Effector CD8-positive, alpha-beta T cell (primary cell): ENCODE measurements around the gene SENP2.
"Not testable (repeated sequence)": the region's sequence is repeated elsewhere in the genome, so short reads cannot be mapped to it uniquely, and the experiment has no call there.

Experiments used
- DNase-seq: peaks from one replicate; lab custom pipeline; 2025; lab: John Stamatoyannopoulos, UW

The SENP2 gene

DNA sequence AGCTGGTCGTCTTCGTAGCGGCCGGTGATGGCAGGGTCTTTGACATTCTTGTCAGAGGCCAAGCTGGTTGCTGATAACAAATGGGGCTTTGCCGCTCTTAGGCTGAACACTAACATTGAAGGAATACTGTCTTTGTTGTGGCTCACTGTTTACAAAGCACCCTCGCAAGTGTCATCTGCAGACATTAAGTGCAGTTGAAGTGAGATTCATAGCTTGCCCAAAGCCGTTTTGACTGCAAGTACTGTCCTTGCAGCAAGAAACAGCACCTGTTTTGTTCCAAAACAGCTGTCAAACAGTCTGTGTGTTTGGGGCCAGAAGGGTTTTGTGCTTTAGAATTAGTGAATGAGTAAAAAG, 568 bp downstream of the SENP2 start:
- DNase-seq = no peak

DNA sequence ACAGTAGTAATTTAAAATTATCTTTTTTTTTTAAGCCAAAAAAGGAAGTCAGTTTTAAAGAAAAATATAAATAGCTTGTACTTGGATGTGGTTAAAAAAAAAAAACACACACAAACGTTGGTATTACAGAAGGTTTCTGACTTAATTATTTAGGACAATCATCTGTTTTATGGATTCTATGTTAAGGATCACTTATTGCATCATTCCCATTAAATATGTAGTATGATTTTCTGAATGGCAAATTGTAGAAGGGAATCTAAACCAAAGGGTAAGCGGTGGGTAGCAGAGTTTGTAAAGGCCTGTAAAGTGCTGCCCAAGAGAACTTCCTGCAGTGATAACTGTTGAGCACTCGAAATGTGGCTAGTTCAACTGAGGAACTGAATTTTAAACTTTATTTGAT, 8.0 kb downstream of the SENP2 start:
- no peak for DNase-seq

DNA sequence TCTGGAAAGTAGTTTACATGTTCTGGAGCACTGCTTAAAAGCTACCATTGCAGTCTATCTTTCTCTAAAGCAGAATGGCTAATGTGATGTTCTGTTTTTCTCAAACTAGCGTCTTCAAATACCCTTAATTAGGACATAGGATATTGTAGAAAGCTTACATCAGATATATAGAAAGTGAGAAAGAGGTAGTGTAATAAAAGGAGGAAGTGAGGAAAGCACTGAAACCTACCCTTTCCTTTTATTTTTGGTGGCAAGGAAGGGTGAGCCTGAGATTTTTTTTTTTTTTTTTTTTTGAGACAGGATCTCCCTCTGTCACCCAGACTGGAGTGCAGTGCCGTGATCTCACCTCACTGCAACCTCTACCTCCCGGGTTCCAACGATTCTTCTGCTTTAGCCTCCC, 9.4 kb downstream of the SENP2 start:
- no peak for DNase-seq

DNA sequence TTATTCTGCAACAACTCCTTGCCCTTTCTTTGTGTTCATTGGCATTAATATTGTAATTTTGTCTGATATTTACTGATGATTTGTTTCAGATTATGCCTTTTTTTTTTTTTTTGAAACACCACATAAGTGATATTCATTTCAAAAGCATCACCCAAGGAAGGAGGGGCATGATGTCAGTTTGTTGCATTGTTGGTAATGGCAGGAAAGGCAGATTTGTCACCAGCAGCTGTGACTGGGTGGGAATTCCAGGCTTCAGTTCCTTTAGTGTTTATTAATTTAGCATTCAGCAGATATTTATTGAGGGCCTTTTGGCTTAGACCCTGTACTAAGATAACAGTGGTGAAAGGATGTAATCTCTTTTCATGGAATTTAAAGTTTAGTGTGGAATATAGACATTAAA, 19.5 kb downstream of the SENP2 start:
- no peak for DNase-seq

DNA sequence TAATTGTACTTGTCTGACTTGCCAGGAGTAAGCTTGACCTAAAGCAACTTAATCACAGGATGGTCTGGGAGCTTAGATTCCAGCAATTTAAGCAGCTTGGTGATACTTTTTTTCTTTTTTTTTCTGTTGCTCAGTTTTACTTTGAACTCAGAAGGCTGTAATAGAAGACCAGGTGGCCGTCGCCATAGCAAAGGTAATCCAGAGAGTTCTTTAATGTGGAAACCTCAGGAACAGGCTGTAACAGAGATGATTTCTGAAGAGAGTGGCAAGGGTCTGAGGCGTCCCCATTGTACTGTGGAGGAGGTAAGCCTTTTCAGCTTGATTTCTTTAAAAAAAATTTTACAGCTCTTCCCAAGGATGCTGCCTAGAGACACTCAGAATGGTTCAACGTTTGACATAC, 20.1 kb downstream of the SENP2 start:
- DNase-seq = no peak

DNA sequence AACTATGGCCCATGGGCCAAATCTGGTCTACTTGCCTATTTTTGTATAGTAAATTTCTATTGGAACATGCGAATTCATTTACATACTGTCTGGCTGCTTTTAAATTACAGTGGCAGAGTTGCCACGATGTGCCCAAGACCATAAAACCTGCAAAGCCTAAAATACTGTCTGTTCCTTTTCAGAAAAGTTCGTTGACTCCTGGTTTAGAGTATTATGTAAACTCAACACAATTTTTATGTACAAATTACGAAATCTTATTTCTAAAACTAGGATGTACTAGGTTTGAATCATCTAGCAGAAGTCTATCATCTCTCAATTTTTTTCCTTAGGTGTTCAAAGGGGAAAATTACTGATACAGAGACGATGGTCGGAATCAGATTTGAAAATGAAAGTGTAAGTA, 26.9 kb downstream of the SENP2 start:
- DNase-seq = no peak

DNA sequence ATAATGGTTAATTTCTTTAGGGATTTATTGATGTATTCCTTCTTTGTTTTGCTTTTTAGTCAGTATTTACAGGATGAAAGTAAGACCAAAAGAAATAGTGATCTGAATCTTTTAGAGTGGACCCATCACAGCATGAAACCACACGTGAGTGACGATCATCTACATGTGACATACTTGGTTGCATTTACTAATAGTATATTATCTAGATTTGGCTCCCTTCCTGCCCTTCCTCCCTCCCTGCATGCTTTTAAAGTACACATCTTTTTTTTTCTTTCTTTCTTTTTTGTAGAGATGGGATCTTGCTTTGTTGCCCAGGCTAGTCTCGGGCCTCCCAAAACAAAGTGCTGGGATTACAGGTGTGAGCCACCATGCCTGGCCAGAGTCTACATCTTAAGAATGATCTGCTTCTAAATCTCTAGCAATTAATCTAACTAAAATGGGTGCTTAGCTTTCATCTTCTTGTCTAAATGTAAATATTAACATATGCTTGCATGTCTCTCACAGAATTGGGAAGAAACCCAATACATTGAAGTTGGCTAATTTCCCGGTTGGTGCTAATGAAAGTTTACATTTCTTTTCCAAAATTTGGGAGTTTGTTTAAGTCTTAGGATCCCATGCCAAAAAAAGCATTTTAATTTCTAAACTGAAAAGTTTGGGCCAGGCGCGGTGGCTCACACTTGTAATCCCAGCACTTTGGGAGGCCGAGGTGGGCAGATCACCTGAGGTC, 38.0 kb downstream of the SENP2 start:
- DNase-seq = no peak

DNA sequence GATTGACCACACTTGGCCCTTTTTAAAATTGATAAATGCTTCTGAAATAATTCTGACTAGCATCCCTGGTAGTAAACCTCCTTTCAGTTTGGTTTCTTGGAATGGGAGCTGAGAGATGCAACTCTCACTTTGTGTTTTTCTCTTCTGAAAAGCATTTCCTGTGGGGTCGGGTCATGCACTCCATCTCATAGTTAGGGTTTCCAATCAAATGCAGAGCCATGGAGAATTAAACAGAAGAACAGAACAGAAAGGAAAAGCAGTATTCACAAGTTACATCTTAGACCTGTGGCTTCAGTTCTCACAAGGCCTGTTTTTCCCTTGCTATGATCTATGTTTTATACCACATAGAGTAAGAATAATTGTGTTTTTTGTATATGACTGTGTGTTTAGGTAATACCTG, 39.7 kb downstream of the SENP2 start:
- no peak for DNase-seq

DNA sequence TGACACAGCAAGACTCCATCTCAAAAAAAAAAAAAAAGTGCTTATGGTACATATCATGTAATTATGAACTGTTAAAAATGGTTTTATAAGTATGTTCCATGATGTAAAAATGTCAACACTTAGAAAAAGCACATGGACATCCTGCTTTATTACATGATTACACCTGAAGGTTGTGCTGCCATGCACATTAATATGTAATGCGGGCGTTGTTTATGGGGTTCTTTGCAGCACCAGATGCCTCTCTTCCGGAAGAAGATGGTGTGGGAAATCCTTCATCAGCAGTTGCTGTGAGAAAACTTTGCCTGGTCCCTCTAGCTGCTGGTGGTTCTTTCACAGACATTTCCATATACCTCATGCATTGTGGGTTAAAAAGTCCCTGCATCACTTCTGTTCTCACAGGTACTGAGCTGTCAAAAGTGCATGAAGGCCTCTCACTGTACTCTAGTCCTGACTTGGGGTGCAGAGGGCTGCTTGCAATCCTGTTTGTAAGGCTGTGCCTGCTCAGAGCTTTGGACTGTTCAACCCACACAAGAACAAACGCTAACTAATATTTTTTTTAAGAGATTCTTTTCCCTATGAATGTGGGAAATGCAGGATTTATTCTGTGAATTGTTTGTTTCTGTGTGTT, 43.6 kb downstream of the SENP2 start:
- DNase-seq = no peak

DNA sequence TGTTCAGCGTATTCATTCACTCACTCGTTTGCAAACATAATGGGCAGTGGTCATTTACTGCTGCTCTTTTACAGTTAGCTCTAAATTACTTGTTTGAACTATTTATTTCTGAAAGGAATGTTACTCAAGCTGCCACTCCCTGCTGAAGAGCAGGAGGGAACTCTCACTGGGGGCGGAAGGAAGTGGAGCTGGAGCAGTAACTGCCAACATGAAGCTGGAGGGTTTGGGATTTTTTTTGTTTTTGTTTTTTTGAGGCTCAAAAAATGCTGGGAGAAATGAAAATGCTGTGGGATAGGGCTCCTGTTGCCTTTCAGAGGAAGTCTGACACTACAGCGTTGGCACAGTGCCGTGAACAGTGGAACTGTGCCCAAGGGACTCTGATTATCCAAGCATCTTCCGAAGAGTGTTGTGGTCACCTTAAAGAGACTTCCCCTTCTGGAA, 44.1 kb downstream of the SENP2 start:
- DNase-seq = no peak

DNA sequence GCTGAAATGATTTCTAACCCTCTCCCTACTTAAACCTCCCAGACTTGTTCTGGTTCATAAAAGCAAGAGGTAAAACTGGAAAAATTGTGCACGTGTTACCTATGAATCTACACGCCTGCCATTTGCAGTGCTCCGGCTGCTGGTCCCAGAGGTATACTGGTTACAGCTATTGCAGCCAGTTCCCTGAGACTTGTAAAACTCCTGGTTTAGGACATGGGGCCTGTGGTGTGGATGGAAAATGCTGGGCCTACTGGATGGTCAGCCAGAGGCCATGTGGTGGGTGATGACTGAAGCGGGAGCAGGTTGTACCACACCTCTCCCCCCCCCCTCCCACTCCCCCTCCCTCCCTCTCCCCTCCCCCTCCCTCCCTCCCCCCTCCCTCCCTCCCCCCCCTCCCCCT, 45.0 kb downstream of the SENP2 start:
- no peak for DNase-seq

DNA sequence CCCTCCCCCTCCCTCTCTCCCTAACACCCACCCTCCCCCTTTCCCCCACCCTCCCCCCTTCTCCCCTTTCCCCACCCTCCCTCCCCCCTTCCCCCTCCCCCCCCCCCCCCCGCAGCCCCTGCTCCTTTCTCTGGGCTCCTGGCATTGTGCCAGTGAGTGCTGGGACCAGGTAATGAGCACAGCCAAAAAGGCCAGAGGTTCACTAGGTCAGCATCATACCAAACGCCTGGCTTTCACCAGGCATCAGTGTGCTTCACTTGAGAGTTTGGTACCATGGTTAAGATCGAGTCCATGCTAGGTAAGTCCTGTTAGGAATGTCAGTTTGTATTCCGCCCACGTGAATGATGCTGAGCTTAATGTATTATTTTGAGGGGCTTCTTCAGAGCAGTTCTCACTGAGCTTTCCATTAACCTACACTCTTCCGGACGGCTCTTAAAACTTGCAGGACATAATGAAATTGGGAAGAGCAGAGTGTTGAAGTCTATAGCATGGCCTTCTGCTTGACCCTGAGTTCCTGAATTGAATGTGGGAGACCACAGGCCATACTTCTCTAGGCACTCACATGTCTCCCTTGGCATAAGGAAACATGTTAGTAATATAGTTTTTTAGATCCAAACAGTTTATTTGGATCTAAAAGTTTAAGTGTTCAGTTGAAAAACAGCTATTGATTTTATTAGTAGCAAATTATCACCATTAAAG, 45.6 kb downstream of the SENP2 start:
- DNase-seq = no peak

DNA sequence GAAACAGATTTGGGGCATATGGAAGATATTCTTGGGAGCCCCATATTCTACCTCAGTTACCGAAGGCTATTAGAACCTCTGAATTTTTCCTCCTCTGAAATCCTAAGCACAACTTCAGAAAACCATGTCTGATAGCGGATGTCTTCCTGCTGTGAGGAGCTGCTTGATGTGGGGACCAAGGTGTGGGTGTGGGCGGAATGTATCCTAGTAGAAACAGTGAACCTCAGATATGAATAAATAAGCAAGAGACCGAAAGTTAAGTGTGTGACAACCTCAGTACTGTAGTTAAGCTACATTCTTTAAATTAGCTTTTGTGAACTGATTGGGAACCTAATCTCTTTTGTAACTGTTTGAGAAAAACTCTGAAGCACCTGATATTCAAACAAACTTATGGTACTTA, 46.9 kb downstream of the SENP2 start:
- no peak for DNase-seq

DNA sequence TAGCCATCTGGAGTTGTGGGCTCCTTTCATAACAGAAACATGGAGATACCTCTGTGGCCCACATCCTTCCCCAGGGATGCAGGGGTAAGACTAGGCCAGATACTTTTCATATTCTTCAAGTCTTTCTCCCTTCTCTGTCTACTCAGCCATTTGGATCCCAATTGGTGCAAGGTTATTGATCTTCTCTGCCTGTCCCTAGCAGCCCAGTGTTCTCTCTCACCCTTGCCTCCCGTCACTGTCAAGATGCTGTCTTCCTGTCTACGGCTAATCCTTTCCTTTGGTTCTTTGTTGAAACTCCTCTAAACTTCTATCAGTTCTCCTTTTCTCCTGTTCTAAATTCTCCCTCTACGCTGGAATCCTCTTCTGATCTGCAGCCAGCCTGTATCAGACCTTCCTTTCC, 51.3 kb downstream of the SENP2 start:
- DNase-seq = no peak

DNA sequence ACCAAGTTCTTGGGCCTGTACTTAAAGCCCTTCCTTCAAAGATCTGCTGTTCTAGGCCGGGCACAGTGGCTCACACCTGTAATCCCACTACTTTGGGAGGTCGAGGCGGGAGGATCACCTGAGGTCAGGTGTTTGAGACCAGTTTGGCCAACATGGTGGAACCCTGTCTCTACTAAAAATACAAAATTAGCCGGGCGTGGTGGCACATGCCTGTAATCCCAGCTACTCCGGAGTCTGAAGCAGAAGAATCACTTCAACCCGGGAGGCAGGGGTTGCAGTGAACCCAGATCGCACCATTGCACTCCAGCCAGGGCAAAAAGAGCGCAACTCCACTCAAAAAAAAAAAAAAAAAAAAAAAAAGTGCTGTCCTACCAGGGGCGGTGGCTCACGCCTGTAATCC, 52.6 kb downstream of the SENP2 start:
- DNase-seq = not testable (repeated sequence)

DNA sequence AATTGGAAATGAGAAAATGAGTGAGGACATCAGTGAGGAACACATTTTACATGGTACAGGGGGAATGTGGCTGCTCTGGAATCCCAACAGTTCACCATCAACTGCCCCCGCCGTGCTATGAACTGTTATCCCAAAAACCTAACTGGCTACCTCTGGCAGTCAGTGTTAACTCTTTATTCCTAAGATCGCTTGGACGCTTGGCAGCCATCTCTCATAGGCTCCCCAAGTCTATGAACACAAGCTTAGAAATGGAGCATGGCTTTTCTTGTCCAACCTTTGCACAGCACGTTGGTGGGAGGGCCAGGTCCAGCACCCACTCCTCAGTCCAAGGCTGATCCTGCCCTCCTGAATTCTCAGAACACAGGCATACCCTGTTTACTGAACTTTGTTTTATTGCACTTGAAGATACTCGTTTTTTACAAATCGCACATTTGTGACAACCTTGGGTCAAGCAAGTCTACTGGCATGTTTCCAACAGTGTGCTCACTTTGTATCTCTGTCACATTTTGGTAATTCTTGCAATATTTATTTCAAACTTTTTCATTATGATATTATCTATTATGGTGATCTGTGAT, 53.6 kb downstream of the SENP2 start:
- DNase-seq = no peak

DNA sequence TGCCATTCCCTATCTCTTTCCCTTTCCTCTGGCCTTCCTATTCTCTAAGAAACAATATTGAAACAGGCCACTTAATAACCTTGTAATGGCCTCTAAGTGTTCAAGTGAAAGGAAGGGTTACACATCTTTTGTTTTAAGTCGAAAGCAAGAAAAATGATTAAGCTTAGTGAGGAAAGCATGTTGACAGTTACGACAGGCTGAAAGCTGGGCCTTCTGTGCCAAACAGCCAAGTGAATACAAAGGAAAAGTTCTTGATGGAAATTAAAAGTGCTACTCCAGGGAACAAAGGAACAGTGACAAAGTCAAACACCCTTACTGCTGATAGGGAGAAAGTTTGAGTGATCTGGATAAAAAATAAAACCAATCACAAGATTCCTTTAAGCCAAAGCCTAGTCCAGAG, 54.2 kb downstream of the SENP2 start:
- no peak for DNase-seq

DNA sequence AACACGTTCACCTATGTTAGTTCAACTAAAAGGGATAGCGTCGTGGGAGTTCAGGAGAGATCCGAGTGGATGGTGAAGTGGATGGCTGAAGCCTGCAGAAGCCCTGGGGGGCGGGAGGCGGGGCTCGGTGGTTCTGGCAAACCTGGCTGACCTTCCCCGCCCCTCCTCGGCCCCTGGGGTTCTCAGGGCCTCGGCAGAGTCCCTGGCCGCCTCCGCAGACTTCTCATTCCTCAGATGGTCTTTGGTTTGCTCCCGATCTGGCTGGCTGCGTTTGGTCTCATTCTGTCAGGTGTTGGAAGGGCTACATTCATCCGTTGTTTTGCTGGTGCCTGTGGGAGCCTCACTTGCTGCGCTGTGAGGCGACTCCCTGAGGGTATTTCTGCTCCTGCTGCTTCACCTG, 59.1 kb downstream of the SENP2 start:
- DNase-seq = not testable (repeated sequence)

DNA sequence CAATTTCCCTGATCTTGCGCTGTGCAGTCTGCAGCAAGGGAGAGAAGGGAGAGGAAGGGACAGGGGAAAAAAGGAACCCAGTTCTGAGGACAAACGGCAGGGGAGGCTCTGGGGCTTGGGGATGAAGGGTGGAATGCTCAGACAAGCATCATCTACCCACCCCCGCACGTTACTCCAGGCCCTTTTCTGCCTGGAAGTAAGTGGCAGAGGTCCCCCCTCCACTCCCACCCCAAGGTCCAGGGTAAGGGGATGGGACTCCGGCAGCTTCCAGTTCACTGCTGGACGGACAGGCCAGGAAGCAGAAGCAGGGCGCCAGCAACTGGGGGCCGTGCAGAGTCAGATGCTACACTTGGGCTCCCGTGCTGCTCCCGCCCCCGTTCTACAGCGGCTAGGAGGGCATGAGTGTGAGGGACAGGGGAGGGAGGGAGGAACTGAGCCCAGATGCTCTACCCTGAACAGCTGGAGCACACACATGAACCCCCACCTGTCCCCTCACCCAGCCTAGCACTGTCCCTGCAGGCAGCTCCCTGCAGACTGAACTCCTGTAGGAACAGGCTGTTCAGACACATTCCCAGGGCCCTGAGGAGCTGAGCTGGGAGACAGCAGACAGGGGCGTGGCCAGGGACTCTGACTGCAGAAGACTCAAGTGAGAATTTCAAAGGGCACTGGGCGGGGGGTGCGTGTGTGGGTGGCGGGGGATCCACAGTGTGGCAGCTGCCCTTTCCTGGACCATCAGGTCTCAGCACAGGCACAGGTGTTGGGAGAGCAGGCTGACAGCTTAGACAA, 59.7 kb downstream of the SENP2 start:
- no peak for DNase-seq

DNA sequence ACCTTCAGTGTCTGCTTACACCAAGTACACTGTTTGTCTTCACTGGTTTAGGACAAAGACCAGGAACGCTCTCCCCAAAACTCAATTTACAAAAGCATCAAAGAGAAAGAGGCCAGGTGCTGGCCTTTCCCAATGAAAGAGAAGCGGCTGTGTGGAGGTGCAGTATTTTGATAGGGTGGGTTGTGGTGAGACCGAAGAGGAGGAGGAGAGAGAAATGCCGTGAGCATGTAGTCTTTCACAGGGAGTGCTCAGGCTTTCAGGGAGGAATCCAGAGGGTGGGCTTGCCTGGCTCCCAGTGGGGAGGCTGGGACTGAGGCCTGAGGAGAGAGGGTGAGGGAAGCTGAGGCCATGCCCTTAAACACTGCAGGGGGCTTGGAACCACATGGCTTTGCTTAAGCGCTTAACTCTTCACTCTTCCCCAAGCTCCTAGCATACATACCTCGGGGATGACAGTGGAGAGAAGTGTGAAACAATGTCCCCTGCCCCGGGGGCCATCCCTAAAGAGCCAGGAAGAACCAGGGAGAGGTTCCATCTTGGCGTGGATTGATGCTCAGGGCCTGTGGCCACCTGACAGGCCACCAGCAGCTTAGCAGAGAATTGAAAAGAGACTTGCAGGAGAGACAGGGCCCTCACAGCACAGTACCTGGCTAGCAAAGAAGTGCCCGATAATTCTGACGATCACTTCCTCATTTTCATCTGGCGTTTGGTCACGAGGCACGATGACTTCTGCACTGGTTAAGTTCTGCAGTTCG, 60.5 kb downstream of the SENP2 start:
- DNase-seq = no peak

DNA sequence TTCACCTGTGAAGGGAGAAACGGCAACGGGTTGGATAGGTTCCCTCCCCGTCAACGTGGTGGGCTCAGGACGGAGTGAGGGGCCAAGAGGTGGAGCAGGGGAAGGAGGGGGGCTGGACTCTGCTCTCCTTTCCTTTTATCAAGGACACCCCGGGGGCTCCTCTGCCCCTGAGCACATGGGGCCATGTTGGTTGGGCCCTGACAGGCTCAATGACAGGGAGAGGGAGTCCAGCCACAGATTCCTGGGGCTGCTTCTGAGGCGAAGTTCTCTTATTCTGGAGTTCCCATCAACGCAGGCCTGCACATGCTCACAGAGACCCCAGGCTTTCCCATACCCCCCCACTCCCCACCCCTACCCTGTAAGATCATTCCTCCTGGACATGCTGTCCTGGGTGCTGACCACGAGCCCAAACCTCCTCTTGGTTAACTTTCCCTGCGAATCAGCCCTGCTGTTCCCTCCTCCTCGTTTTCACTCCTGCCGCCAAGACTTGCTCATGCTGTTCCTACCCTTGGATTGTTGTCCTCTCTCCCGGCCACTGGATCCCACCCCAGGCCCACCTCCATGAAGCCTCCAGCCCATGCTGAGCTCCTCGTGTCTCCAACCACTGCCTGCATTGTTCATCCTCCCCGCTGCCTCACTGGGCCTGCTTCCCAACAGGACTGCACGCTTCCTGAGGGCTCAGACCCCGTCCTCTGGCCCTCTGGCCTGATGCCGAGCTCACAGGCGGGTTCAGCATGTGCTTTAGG, 61.2 kb downstream of the SENP2 start:
- no peak for DNase-seq
